ENCODE measurements around the gene LMAN1L.

- TF ChIP-seq POLR2A (IDR thresholded peaks at IDR 0.05) (no peak), CTCF (IDR thresholded peaks at IDR 0.05) (no peak)
Observed at GRCh38 chr15:74784426-74785193, 28.0 kb upstream of the LMAN1L start.

All from tibial nerve (tissue), 3 donors.